HepG2 (cell line): ENCODE data around the gene RIT2.

Experiments
- FOXJ3 ChIP-seq: sonication (generic); formaldehyde crosslinking; IDR thresholded peaks from 2 replicates; pipeline ENCODE4 v1.4.0; 2020; ENCODE audit warnings: missing genetic modification reagents, mild to moderate bottlenecking, borderline replicate concordance
- POLR2A ChIP-seq, 2 experiments: IDR thresholded peaks; 2 replicates each; pipeline ENCODE4 v1.6.1; 2011; ENCODE audit warnings: low read depth in 2 of 2, low read length in 2 of 2, mild to moderate bottlenecking in 1 of 2, moderate library complexity in 1 of 2; ENCODE audit not compliant: insufficient read depth in 1 of 2
- POLR2AphosphoS5 ChIP-seq: IDR thresholded peaks from 2 replicates; pipeline ENCODE4 v1.6.1; 2012; ENCODE audit warnings: low read depth, low read length
- TGIF2 ChIP-seq: IDR thresholded peaks from 2 replicates; pipeline ENCODE4 v1.6.1; 2016; ENCODE audit warnings: control low read depth, missing compliant biosample characterization
- TOE1 ChIP-seq: sonication (generic); formaldehyde crosslinking; IDR thresholded peaks from 2 replicates; pipeline ENCODE4 v1.4.0; 2020; ENCODE audit warnings: mild to moderate bottlenecking, missing genetic modification reagents

GRCh38 chr18:43122955-43123354 is 7.5 kb upstream of the RIT2 start:
- TF ChIP-seq POLR2A (IDR thresholded peaks at IDR 0.05; ENCODE audit: insufficient read depth in 1 of 2, low read depth in 2 of 2, low read length in 2 of 2), result no peak
- no peak for TF ChIP-seq TGIF2 (CRISPR knock-in tag)
- TF ChIP-seq FOXJ3 (CRISPR knock-in tag), result no peak
- TF ChIP-seq TOE1 (CRISPR knock-in tag), result no peak
- no peak for TF ChIP-seq POLR2AphosphoS5
